Medulla oblongata (tissue), 1 donor: ENCODE results near the gene TOMM40L.

Source experiments
- DNase-seq: peaks from one replicate; pipeline ENCODE4 v3.0.0-alpha.2; 2015; ENCODE audit errors: extremely low spot score

Gene TOMM40L

DNA sequence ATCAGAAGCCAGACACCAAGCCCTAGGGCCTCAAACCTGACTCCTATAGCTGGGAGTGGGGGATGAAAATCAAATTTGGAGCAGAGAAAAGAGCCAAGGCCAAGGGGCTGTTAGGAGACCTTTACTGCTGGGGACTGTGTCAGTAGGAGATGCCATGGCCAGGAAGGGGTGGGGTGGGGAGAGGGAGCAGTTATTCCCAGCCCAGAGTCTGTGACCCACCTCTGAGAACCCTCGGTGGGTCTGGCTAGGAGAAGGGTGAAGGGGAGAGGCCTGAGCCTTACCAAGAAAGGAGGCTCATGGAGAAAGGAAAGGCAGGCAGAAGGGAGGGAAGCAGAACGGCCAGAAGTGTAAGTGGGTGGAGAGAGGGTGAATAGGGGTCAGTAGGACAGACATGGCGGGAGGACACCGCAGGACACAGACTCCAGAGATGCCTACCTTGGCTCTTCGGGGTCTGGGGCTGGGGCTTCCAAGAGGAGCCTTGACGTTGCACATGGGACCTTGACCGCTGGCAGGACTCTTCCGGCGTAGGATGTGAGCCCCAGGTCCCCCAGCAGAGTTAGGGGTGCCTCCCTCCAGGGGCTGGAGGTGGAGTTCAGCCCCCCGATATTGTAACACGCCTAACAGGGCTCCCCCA, 28.2 kb upstream of the TOMM40L start:
- no peak for DNase-seq

DNA sequence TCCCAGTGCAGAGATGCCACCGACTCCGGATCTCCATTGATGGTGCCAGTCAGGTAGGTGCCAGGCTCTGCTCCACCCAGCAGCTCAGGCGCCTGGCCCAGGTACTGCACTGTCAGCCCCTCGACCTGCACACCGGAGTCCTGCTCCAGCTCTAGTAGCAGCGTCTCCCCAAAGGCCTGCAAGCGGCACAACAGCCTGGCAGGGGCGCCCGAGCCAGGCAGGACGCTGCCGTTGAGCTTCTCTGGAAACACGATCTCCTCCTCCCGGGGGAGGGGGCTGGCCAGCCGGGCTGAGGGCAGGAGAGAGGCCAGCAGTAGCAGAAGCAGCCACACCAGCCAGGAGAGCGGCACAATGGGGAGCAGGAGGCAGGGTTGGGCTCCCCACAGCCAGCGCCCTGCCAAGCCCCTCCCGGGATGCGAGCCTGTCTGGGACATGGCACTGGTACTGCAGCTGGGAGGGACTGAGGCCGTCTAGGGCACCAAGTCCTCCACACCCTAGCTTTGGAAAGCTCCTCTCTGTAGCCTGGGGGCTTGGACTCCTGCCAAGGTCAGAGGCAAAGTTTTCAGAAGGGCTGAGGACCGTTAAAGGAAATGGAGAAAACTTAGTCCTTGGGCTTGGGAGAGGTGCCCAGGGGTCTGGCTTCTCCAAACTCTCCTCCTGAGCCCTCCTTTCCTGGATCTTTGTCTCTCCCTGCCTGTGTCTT, 27.5 kb upstream of the TOMM40L start:
- peak; percentile 53 for DNase-seq

DNA sequence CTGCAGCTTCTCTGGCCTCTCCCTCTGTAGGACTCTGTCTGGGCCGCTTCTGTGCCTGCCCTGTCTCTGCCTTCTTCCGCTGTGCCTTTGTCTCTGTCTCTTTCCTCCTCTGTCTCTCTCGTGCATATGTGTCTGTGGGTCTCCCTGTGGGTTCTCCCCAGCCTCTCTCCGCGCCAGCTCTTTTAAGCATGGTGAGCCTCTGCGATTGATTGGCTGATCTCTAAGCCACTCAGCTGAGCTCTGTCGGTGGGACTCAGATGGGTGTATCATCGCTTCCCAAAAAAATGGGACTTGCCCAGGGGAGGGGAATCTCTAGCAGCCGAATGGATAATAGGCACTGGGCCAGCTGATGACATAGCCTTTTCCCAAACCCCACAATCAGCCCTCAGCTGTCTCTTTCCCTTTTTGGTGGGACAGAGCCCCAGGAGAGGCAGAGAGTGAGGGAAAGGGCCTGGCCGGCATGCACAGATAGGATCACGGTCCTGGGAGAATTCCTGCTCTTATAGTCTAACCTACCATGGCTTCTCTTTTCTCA, 26.9 kb upstream of the TOMM40L start, which contains the start of gene ADAMTS4:
ADAMTS4 (minus strand) TSS at position 158 of the 535 bp plus-strand sequence. CDS start 427 bp downstream, outside the sequence.
- DNase-seq, result peak; percentile 96

DNA sequence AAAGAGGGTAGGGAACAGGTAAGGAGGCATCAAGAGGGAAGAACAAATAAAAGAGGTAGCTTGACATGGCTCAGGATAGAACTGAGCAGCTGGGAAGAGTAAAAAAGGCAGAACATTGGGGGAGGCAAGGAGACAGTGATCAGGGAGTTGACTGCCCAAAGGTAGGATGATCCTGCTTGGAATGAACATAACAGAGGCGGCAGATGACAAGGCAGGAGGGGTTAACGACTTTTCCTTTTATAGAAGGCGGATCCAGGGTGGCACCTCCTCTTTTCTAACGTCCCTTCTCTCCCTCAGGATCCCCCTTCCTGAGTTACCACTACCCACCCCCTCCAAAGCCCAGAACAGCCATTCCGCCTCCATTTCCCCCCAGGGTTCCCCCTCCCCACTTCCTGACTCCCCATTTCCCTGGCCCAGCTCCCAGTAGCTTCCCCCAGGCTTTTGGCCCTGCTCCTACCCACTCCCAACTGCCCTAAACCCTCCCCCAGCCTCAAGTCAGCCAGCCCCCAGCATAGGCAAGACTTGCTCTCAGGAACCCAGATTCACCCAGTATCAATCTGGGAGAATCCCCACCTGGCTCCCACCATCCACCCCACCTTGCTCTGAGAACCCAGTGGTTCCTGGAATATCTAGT, 26.2 kb upstream of the TOMM40L start:
- no peak for DNase-seq

DNA sequence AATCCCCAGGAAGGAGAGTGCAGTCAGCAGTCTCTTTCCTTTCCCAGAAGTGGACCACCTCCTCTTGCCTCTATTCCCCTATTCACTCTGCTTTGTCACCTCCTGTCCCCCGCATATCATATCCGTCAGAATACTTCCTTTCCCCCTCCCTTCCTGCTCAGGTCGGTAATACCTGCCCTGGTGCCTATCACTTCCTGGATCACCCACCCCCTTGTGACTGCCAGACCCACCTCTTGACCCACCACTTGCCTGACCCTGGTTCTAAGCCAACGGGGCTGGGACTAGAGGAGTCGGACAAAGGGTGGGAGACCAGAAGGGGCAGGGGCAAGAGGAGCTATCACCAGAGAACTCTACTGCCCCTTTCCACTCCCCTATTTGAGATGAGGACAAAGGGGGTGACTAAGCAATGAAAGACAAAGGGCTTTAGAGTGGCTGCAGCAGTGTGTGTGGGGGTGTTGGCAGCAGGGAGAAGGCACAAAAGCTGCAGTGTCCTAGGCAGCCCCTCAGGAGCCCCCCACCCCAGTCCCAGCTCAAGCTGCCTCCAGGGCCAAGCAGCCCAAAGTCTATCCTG, 25.4 kb upstream of the TOMM40L start:
- peak; percentile 91 for DNase-seq

DNA sequence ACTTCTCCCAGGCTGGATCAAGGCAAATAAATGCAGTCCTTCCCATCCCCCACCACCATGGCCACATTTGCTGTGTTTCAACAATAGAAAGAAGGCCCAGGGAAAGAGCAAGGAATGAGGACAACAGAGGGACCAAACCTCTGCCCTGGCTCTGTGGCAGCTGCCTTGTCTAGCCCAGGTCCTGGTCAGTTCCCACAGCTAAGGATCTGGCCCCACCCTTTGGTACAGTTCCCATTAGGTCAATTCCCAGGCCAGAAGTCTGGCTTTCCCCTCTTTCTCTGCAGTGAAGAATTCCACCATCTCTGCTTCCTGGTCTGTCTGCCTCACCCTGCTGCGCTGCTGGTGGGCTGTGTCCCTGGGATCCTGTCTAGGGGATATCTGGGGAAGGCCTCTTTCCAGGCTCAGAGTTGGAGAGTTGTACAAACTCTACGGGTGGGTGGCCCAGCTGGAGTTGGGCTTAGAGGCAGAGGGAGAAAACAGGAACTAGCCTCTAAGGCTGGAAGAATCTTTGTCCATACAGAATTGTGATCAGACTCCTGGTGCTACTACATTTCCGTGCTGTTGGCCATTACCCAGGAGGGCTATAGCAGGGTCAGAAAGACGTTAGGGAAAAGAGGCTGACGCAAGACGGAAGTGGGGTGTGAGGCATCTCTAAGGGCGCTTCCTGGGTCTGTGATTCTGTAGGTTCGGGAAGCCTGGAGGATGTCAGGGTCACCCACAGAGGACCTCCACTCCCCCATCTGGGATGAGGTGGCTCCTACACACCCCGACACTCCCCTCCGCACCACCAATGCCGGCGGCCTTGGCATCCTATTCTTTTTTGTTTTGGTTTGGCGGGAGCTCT, 24.6 kb upstream of the TOMM40L start:
- DNase-seq, result peak; percentile 55

DNA sequence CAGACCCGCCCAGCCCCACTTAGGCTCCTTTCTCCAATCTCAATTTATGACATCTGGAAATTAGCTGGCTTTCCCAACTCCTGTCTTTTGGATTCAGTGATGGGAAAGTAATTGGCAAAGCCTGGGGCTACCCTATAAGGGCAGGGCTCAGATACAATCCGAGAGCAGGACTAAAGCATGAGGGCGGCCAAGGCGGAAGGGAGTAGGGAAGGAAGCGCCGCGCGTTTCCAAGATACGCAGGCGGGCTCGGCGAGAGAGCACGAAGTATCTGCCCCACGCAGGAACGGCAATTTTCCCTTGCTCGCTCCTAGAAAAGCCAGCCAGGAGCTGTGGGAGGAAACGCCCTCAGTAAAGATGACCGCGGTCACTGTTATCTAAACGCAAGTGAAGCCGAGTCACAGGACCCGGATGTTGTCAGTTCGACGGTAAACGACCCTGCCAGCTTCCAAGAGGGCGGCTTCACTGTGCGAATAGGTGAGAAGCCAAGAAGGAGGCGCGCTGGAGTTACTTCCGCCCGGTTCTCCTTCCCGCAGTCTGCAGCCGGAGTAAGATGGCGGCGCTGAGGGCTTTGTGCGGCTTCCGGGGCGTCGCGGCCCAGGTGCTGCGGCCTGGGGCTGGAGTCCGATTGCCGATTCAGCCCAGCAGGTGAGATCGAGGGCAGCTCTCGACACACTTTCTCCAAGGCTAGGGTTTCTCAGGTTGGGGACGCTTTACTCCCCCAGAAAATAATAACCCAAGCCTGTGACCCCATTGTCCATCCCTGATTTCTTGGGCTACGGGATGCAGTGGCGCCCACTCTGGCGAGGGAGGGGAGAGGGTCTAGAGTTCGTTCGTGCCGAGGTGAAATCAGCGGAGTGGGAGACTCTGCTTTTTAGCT, 23.8 kb upstream of the TOMM40L start, which contains the start of gene NDUFS2:
NDUFS2 (plus strand) TSS at position 532 of the 877 bp plus-strand sequence; CDS start at position 551, 19 bp downstream.
- peak; percentile 100 for DNase-seq

DNA sequence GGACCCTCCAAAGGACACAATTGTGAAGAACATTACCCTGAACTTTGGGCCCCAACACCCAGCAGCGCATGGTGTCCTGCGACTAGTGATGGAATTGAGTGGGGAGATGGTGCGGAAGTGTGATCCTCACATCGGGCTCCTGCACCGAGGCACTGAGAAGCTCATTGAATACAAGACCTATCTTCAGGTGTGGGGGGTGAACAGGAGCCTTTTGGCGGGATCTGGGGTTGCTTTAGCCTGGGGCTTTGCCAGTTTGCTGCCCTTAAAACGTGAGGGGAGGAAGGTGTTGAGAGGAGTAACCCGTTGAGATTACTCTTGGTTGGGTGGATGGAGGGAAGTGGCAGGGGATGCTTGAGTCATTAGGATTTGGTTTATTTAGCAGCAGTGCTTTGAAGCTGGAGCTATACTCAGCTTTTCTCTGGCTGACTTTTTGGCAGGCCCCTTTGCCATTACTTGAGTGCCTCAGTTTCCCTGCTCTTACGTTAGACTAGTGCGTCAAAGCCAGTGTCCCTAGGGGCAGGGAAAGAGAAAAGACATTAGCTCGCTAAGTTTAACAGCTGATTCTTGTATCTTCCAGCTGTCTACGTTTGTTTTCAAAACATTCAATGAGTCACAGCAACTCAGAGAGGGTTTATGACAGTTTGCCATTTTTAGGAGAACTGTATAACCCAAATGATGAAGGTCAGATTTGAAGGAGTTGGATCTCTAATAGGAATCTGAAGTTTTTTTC, 19.3 kb upstream of the TOMM40L start:
- DNase-seq, result no peak

DNA sequence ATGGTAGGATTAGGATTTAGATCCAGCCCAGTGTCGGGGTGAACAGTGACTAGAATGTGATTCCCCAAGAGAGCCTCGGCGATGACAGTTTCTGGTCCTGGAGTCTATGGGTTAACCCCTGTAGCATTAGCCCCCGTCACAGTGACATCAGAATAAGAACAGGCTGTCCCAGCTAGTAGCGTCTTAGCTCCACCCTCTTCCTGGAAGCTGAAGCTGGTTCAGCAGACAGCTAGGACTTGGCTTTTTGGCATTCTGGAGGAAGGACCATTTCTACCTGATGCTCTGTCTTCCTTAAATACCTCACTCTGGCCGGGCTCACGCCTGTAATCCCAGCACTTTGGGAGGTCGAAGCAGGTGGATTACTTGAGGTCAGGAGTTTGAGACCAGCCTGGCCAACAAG, 18.7 kb upstream of the TOMM40L start:
- no peak for DNase-seq

DNA sequence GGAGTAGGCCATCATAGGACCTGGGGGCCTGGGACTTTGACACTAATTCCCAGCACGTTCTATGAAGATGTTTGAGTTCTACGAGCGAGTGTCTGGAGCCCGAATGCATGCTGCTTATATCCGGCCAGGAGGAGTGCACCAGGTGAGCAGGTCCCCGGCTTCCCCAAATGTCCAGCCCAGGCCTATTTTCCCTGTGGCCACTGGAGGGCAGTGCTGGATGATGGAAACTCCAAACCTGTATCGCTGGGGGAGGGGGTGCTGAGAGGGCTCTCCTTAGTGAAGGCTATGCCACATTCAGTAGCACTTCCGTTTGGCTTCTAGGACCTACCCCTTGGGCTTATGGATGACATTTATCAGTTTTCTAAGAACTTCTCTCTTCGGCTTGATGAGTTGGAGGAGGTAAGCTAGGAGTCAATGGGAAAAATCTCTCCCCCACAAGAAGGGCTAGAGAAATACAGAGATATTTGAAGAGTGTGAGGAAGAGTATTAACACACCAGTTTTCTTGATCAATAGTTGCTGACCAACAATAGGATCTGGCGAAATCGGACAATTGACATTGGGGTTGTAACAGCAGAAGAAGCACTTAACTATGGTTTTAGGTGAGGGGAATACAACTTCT, 16.0 kb upstream of the TOMM40L start:
- DNase-seq, result peak; percentile 88

DNA sequence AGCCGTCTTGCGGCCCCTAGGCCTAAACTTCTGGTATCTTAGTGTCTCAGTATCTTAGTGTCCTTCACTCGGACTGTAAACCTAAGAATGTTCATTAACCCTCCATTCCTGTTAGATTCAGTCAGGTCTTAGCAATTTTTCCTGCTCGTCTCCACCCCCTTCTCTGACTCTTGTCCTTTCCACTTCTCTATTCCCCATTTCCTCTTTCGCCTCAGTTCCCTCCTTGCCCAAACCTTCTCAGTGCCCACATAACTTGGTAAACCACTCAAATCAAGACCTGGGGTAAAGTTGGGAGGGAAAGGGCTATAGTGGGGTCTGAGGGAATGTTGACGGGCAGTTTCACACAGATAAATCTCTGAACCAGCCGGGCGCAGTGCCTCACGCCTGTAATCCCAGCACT, 11.5 kb upstream of the TOMM40L start:
- no peak for DNase-seq

DNA sequence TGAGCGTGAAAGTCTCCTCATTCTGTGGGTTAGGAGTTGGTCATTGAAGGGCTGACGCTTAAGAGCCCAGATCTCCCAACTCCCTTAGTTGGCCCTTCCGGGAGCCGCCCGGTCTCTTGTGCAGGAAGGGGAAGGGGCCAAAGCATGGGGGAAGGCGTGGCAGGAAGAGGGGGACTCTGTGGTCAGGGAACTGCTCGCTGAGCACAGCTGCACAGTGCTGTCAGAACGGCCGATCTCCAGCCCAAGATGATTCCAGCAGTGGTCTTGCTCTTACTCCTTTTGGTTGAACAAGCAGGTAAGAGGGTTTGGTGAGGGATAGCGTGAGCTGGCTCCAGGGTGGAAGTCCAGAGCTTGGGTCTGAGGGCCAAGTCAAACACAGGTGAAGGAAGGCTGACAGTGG, 10.8 kb upstream of the TOMM40L start, which contains the start of gene FCER1G:
FCER1G (plus strand) TSS at position 220 of the 400 bp plus-strand sequence; CDS start at position 247, 27 bp downstream.
- peak; percentile 65 for DNase-seq

DNA sequence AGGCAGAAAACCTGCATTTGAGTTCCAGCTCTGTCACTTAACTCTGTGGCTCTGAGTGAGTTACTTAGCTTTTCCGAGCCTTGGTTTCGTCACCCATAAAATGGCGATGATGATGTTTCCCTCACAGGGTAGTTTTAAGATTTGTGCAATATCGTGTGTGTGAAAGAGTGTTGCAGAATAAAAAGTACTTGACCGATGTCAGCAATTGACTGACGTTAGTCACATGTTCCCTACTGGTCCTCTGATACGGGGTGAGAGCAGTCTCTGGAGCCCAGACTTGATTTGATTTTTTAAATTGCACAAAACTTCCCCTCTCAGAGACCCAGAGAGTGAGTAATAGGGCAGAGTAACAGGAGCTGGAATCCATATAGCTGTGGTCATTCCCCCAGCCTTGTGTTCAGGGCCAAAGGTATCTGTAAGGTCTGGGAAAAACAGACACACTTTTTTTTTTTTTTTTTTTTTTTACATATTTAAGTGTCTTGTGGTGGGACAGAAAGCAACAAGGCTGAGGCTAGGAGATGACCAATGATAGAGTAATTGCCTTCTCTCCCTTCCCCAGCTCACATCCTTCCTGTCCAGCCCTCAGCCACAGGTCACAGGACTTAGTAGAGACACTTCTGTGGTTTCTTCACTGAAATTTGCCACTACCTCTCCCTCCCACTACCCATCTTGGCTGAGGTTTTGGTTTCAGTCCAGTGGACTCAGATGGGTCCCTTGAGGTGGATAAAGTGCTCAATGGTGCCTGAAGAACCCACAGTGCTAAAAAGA, 8.7 kb upstream of the TOMM40L start:
- peak; percentile 75 for DNase-seq

DNA sequence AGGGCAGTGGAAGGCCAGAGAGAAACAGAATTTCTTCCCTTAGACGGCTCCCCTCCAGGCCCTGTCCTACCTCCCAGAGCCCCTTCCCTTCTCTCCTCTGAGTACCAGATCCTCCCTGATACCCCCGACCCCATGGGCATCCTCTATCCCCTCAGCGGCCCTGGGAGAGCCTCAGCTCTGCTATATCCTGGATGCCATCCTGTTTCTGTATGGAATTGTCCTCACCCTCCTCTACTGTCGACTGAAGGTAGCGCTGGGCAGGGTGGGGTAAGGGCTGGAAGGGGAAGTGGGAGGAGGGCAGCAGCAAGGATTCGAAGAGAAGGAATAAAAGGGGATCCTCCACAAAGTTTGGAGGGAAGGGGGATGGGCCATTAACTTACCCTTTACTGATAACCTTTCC, 8.0 kb upstream of the TOMM40L start:
- DNase-seq, result no peak

DNA sequence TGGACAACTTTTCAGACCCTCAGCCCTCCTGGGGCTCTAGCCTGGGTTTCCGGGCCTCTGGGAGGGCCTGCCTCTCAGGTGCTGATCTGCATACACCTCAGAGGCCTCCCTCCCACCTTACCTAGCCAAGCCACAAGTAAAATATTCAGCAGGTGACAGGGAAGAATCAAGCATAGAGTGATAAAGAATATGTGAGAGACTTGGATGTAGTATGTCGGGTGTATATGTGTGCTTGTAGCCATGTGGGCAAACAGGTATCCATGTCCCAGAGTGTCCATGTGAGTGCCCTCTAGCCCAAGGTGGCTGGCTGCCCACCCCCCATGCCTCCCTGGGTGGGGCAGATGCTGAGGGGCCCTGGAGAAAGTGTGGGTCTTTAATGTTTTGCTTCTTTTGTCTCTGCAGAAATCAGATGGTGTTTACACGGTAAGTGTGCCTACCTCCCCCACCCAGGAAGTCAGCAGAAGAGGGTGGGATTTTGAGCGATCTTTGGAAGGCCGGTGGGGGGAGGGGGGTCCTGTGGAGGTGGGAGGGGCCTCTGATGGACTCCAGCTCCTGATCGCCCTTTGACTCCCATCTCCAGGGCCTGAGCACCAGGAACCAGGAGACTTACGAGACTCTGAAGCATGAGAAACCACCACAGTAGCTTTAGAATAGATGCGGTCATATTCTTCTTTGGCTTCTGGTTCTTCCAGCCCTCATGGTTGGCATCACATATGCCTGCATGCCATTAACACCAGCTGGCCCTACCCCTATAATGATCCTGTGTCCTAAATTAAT, 7.4 kb upstream of the TOMM40L start:
- no peak for DNase-seq

DNA sequence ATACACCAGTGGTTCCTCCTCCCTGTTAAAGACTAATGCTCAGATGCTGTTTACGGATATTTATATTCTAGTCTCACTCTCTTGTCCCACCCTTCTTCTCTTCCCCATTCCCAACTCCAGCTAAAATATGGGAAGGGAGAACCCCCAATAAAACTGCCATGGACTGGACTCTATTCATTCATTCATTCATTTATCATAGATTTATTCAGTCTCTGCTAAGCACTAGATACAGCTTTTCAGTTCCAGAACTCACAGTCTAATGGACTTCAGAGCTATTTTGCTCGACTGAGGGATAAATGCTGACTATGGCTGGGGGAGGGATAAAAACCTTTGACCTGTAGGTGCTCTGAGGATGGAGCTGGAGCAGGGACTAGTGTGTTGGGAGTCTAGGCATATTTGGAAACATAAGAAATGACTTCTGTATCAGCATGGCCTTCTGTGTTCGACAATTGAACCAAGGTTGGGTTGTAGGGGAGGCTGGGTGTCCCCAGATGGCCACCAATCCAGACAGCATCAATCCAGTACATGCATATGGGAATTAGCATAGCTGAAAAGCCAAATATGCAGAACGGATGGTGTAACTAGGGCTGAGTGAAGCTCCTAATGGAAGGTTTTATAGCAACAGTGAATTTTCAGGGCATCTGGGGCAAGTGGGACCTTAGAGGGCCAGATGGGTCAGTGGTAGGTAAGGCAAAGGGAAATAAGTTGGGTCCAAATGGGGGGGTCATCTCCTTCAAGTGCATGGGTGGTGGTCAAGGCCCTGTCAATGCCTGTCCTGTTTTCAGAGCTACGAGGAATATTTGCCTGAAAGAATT, 6.6 kb upstream of the TOMM40L start:
- no peak for DNase-seq

DNA sequence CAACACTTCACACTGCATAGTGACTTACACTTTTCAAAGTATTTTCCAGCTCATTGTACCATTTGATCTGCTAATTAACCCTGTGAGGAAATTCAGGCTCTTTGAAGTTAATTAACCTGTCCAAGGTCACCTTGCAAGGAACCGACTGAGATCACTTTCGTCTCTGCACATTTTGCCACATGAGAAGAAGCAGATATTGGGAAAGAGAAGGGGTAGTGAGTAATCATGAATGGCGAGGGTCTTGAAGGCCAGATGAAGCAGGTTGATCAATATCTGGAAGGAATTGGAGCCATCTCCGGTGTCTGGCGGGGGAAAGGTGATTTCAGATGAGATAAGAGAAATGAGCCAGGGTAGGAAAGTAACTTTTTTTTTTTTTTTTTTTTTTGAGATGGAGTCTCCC, 5.9 kb upstream of the TOMM40L start:
- no peak for DNase-seq
